ENCODE data around the gene PLXNA3.

The PLXNA3 gene

DNA sequence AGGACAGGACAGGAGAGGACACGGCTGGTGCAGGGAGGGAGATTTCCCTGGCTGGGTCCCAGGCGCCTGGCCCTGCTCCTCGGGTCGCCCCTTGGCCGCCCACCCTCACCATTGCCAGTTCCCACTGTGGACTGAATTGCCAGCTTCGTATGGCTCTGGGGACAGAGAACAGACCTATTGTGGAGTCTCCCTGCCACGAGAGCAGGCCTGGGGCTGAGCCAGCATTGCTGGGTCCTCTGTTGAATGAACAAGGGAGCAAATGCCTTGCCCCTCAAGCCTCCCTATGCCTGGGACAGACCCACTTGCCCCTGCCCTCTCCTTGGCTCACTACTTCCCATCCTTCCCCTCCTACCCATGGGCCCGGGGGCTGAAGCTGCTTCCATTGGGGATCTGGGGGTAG lies 4.3 kb downstream of the PLXNA3 start:
- no peak for DNase-seq

DNA sequence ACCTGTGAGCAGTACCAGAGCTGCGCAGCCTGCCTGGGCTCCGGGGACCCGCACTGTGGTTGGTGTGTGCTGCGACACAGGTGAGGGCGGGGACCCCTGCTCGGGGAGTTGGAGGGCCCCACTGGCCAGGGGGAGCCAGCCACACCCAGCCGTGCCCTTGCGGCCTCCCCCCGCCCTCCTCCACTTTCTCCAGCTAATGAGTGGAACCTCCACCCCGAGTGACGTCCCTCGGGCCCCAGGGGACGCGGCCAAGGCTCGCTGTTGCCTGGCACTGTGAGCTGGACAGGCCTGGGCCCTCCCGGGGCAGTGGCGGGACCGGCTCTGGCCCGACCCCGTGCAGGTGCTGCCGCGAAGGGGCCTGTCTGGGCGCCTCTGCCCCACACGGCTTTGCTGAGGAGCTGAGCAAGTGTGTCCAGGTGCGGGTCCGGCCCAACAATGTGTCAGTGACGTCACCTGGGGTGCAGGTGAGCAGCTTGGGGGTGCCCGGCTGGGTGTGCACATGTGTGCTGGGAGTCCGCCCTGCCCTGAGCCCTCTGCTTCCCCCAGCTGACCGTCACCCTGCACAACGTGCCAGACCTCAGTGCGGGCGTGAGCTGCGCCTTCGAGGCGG lies 5.6 kb downstream of the PLXNA3 start:
- no peak for DNase-seq

DNA sequence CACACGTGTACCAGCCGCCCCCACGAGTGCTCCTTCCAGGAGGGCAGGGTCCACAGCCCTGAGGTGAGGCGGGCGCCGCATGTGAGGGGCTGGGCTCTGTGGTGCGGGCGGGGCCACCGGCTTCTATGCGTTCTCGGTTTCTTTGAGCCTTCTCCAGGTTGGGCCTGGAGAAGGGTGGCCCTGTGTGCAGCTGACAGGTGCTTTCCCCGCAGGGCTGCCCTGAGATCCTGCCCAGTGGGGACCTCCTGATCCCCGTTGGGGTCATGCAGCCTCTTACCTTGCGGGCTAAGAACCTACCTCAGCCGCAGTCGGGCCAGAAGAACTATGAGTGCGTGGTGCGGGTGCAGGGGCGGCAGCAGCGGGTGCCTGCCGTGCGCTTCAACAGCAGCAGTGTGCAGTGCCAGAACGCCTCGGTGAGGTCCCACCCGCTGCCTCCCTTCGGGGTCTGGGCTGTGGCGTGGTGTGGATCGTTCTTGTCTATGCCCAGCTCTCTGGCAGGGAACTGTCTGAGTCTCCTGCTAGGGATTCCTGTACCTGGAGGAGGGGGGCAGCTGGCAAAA lies 6.8 kb downstream of the PLXNA3 start:
- DNase-seq: no peak

DNA sequence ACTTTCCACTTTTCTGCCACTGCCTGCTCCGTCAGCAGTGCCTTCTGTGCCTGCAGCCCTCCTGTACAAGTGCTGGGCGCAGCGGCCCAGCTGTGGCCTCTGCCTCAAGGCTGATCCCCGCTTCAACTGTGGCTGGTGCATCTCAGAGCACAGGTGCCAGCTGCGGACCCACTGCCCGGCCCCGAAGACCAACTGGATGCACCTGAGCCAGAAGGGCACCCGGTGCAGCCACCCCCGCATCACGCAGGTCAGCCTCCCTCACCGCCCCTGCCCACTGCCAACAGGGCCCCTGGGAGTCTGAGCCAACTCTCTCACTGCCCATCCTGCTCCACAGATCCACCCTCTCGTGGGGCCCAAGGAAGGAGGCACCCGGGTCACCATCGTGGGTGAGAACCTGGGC lies 7.5 kb downstream of the PLXNA3 start:
- no peak for DNase-seq

DNA sequence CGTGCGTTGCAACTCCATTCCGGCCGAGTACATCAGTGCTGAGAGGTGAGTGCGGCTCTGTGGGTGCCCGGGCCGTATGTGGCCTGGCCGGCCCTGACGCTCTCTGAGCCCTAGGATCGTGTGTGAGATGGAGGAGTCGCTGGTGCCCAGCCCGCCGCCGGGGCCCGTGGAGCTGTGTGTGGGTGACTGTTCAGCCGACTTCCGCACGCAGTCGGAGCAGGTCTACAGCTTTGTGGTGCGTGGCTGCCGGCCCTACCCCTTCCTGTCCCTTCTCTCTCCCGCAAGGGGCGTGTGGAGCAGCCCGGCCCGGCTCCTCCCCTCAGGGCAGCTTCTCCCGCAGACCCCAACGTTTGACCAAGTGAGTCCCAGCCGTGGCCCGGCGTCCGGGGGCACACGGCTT lies 8.0 kb downstream of the PLXNA3 start:
- no peak for DNase-seq

DNA sequence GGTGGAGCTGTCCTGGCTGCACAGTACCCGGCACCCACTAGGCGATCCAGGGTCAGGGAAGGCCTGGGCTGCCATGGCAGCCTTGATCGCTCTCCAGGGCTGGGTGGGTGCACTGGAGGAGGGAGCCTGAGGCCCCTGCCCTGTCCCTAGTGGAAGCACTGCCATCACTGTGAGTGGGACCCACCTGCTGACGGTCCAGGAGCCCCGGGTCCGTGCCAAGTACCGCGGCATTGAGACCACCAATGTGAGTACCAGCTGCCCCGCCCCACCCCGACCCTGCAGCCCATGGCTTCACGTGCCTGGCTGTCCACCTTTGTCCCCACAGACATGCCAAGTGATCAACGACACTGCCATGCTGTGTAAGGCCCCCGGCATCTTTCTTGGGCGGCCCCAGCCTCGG lies 8.8 kb downstream of the PLXNA3 start:
- no peak for DNase-seq

DNA sequence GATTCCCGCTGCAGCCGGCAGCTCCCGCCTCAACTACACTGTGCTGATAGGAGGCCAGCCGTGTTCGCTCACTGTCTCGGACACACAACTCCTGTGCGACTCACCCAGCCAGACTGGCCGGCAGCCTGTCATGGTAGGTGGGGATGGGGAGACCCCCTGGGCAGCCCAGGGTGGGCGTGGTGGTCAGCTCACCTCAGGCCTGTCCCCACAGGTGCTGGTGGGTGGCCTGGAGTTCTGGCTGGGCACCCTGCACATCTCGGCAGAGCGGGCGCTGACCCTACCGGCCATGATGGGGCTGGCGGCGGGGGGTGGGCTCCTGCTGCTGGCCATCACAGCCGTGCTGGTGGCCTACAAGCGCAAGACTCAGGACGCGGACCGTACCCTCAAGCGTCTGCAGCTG lies 9.5 kb downstream of the PLXNA3 start:
- DNase-seq: no peak

DNA sequence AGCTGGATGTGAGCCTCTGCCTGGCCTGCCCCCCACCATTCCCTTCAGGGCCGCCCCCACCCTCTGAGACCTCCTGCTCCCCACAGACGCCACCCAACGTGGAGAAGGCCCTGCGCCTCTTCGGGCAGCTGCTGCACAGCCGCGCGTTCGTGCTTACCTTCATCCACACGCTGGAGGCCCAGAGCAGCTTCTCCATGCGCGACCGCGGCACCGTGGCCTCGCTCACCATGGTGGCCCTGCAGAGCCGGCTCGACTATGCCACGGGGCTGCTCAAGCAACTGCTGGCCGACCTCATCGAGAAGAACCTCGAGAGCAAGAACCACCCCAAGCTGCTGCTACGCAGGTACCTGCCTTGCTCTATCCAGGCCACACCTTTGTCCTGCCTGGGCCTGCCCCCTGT lies 10.1 kb downstream of the PLXNA3 start:
- DNase-seq: no peak

DNA sequence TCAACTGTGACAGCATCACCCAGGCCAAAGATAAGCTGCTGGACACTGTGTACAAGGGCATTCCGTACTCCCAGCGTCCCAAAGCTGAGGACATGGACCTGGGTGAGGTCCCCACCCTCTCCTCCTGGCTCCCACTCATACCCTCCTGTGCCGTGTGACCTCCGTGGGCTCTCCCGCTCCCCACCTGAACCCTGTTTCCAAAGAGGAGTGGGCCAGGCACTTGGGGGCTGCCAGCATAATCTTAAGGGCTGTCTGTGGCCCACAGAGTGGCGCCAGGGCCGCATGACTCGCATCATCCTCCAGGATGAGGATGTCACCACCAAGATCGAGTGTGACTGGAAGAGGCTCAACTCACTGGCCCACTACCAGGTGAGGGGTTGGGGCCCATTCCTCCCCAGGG lies 11.0 kb downstream of the PLXNA3 start:
- no peak for DNase-seq

DNA sequence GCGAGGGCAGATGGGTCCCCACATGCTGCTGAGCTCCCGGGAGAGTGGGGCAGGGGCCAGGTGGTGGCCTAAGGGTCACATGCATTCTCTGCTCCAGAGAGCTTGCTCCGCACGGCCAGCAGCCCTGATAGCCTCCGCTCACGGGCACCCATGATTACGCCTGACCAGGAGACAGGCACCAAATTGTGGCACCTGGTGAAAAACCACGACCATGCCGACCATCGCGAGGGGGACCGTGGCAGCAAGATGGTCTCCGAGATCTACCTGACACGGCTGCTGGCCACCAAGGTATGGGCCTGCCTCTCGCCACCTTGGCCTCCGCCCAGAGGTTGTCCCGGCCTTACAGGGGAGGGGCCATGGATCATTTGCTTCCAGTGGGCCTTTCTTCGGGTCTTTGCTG lies 11.8 kb downstream of the PLXNA3 start:
- DNase-seq: no peak

DNA sequence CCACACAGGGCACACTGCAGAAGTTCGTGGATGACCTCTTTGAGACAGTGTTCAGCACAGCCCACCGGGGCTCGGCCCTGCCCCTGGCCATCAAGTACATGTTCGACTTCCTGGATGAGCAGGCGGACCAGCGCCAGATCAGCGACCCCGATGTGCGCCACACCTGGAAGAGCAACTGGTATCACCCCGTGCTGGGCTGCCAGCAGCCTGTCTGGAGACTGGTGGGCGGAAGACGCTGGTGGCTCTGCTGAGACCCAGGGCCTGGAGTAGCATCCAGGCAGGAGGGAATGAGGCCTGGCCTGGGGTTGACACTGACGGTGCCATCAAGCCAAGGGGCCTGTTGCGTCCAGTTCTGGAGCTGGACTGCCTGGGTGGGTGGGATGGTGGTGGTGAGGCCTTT lies 12.4 kb downstream of the PLXNA3 start:
- no peak for DNase-seq

DNA sequence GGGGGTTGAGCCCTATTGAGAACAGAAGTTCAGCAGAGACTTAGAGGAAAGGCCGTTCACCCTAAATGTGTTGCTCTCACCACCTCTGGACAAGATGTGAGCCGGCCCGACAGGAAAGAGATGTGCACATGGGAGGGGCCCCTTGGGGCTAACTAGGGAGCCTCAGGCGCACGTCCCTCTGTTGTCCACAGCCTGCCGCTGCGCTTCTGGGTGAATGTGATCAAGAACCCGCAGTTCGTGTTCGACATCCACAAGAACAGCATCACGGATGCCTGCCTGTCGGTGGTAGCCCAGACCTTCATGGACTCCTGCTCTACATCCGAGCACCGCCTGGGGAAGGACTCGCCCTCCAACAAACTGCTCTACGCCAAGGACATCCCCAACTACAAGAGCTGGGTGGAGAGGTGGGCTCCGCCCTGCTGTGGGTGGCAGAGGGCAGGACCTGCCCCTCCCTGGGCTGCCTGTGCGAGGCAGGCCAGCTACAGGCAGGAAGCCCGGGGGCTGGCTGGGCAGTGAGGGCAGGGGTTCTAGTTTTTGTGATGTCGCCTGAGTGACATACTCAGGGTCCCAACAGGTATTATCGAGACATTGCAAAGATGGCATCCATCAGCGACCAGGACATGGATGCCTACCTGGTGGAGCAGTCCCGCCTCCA lies 13.0 kb downstream of the PLXNA3 start:
- no peak for DNase-seq

DNA sequence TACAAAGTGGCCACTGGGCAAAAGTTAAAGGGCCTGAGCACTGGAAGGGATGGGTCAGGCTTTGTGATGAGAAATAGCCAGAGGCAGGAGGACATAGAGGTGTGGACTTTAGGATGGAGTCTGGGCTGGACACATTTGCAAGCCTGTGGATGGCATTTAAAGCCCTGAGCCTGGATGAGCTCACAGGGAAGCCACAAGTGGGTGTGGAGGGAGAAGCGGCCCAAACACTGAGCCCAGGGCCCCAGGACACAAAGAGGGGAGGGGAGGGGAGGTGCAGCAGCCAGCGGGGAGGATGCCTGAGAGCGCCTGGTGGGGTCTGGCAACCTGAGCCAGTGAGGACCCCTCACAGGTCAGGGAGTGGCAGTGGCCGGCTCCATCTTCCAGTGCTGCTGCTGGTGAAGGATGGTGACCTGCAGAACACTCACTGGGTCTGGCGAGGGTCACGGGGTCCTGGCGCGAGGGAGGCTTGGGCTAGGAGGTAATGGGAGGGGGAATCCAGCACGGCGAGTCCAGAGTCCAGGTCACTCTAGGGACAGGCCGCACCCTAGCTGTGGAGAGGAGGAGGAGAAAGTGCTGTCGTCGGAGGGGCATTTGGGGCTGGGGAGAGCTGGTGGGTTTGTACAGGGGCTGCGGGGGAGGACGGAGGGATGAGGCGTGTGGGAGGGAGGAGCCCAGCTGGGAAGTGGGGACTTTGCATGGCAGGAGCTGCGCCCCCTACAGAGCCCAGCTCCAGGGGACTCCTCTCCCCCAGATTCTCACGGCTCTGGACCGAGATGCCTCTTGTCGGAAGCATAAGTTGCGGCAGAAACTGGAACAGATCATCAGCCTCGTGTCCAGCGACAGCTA lies 14.0 kb downstream of the PLXNA3 start:
- no peak for DNase-seq

DNA sequence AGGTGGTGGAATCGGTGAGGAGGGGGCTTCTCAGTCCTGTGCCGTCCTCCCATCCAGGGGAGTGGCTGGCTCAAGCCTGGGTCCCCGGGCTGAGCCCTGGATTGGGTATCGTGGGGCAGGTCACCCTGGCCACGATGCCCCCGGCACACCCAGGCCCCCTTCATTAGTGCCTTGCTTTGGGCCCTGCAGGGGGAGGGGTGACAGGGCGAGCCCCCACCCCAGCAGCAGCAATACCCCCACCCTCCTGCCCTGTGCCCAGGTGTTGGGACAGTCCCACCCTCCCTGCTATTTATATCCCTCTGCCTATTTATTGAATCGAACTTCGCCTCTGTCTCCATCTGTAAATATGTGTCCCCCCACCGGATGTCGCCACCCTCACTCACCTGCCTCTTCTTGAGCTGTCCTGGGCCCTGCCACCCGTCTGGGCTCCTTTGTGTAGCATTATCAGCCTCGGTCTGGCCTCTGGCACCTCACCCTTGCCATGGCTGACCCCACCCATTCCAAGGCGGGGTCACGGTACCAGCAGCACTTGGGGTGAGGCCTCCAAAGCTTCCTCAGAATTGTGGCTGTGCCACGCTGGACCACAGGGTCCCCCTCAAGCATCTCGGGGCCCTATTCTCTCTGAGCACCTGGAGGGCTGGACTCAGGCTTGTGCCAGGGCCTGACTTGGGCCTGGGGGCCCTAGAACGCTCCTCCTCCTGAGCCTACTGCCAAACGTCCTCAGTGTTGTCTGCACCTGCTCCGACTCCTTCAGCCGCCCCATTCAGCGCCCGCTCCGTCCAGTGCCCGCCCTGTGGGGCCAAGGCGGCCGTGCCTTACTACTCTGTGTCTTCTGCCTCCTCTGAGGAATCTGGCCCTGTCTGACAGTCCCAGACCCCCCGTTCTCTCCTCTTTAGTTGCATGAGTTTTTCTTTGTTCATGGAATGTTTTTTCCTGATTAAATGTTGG lies 14.9 kb downstream of the PLXNA3 start:
- no peak for DNase-seq

DNA sequence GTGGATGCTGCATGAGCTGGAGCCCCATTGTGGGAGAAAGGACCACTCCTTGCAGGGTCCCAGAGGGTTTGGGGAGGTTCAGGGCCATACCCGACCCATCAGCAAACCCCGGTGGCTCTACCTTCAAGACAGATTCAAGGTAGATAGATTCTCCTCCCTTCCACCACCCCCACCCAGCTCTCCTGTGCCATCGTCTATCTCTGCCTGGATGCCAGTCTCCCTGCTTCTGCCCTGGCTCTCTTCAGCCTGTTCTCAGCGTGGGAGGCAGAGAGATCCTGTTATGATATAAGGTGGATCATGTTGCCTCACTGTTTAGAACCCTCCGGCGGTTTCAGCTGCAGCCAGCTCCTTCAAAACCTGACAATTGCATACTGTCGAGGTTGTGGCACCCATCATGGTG lies 15.6 kb downstream of the PLXNA3 start:
- no peak for DNase-seq

DNA sequence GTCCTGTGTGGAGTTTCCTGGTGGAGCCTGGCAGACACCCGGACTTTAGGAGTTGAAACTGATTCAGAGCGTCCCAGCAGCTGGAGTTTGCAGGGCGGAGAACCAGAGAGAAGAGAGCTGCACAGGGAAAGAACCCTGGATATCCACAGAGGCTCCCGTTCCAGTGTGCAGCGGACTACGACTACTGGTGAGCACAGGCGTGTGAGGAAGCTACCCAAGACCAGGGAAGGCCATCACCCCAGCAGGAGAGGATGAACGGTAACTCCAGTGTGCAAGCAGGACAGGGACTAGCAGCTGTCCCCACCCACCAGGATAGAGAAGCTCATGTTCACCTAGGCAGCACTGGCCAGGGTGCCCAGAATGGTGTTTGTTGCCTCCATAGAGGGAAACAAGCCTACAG lies 18.7 kb downstream of the PLXNA3 start:
- no peak for DNase-seq

DNA sequence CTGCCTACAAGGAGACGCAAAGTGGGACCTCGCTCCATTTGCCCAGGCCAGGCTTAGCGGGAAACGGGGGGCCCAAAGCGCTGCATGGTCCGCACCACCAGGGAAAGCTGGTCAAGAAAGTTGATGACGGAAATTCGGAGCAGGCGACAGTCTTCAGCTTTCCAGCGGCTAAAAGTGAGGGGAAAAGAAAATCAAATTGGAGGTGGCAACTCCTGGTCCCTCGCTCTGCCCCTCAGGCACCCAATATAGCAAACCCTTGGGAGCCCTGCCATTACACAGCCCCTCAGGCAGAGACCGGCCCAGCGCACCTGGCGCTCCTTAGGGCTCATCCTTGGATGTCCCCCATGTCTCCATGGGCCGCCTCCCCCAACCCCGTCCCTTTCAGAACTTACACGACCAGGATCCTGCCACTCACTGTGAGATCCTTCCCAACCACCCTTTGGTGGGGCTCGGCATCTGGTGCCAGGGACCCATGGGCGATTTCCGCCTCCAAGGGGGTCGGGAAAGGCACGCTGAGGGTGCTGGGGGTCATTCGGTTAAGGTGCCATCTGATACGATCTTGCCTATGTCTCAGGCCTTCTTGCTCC lies 19.9 kb downstream of the PLXNA3 start:
- no peak for DNase-seq

DNA sequence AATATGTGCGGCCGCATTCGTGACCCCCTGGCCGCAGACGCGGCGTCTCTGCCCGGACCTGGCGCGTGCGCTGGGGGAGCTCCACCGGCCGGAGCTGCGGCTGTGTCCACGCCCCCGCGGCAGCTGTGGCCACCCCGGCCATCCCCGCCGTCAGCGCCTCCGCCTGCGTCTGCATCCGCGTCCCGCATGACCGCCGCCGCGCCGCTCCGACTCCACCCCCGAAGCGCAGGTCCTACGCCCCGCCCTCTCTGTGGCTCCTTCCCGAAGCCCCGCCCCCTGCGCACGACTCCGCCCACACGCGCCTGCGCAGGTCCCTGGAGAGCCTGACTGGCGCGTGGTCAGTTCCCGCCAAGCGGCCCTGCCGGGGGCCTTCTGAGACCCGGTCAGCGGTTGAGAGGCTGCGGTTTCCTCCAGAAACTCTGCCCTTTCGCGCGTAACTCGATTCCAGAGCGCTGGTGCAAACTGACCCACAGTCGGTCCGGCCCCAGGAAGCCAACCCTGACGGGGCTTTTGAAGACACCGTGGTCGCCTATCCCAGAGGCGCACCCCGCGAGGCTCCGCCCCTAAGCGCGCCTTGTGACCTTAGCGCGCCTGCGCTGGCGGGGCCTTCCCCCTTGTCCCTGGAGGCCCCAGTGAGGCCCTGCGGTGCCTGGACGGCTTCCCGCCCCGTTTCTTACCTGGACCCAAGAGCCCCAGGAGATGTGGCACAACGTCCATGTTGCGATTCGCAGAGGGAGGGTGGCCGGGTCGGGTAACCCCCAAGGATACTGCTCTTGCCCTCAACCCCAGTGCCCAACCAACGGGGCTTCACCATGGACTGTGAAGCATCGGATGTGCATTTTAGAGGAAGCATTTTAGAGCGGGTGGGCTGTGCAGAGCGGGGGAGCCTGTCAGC lies 20.9 kb downstream of the PLXNA3 start, which contains the start of gene LAGE3:
TSS of gene LAGE3 (minus strand) at position 554 of the 895 bp plus-strand sequence. CDS start at position 188, 366 bp downstream.
- peak; percentile 67 to 68 for DNase-seq

DNA sequence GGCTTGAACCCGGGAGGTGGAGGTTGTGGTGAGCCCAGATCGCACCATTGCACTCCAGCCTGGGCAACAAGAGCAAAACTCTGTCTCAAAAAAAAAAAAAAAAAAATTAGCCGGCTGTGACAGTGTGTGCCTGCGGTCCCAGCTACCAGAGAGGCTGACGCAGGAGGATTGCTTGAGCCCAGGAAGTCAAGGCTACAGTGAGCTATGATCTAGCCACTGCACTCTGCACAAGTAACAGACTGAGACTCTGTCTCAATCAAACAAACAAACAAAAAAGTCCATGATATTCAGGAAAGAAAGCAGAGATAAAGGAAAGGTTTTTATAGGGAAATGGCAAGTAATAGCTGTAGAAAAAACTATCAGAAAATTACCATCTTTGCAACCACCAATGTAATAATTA lies 23.1 kb downstream of the PLXNA3 start:
- no peak for DNase-seq

DNA sequence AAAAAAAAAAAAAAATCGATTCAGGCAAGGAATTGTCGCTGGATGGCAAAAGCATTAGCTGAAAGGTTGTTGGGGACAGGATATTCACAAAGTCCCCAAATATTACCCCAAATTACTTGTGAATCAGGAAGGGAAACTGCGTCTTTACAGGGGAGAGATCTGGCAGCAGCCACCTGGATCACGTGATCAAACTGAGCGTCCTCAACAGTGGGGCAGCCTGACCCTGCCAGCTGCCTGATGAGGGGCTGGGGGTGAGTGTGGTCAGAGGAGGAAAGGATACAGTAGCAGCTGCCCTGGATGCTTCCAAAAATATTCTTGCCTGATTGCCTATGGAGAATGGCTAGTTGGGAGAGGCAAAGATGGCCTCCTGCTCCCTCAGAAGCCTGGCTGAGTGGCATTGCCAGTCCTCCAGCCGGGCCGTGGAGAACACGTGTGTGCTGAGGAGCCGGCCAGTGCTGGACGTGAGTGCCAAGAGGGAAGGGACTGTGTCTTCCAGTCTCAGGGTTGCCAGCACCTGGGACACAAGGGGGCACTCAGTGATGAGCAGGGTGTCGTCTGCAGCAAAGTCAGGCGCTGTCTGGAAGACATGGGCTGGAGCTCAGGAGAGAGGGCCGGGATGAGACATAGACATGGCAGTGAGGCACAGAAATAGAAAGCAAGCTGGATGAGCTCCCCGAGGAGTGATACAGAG lies 24.0 kb downstream of the PLXNA3 start:
- no peak for DNase-seq

Measured in AML-193 (cell line).